HTERT RPE-1 (cell line): ENCODE results near the gene CCDC124.
"Not testable (repeated sequence)": the region's sequence is repeated elsewhere in the genome, so short reads cannot be mapped to it uniquely, and the experiment has no call there.

Source experiments
- in situ Hi-C: fragments of 300-500 bp; cut with MboI; formaldehyde crosslinking; loops from 4 replicates; pipeline ENCODE4 v1.14.3; 2020; ENCODE audit warnings: low sequenced_read_pairs

Gene CCDC124

DNA sequence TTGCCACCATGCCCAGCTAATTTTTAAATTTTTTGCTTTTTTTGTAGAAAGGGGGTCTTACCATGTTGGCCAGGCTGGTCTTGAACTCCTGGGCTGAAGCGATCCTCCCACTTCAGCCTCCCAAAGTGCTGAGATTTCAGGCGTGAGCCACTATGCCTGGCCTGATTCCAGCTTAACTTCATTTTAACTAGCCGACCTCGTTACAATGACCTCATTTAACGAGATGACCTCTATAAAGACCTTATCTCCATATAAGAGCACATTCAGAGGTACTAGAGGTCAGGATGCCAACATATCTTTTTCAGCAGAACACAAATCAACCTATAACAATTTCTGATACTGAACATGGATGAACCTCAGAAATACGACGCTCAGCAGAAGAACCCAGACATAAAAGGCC, 44.7 kb downstream of the CCDC124 start:
- in situ Hi-C loops, result no loop called here

DNA sequence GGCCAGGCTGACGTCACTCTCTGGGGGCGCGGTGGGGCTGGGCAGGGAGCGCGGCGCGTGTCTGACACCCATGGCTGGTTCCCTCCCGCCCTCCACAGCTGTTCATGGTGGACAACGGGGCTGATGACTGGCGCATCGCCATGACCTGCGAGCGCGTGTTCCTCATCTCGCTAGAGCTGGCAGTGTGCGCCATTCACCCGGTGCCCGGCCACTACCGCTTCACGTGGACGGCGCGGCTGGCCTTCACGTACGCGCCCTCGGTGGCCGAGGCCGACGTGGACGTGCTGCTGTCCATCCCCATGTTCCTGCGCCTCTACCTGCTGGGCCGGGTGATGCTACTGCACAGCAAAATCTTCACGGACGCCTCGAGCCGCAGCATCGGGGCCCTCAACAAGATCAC, 48.8 kb downstream of the CCDC124 start:
- in situ Hi-C loops, result no loop called here

DNA sequence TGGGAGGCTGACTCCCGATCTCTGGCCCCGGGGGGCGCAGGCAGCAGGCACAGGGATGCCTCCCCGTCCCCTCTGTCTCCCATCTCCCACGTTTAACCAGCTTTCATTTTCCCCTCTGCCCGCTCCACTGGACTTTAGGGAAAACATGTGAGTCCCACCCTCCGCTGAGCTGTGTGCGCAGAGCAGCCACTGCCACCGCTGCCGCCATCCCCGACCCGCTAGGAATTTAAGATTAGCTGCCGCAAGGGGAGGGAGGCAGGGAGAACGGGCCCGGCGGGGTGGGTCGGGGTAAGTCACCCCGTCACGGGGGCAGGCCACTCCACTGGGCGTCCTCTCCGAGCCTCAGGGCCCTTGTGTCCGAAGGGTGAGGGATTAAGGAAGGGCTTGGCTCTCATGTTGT, 49.6 kb downstream of the CCDC124 start:
- in situ Hi-C loops, result no loop called here

DNA sequence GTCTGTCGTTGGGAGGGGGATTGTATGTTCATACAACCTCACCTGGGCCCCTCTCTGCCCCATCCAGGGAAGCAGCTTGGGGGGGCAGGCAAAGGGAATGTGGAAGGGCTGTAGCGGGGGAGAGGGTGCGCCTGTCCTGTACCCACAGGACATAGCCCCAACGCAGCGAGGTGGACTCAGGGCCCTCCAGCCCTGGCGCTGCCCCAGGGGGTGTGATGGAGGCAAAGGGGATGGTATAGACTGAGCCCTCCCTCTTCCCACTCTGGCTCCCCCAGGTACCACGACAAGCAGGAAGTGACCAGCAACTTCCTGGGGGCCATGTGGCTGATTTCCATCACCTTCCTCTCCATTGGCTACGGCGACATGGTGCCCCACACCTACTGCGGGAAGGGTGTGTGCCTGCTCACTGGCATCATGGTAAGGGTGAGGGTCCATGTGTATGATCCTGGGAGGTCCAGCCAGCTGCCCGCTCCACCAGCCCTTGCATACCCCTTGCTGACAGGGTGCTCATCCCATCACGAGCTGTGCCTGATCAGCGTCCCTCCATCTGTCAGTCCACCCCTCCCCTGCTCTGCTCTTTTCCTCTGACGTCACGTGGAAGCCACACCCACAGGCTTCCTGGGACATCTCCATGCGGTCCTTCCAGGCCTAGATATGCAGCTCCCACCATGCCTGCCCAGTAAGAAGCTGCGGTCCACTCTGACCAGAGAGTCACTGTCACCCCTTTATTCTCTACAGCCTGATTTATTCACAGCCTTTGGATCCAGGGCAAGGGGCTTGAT, 52.4 kb downstream of the CCDC124 start:
- in situ Hi-C loops, result no loop called here

DNA sequence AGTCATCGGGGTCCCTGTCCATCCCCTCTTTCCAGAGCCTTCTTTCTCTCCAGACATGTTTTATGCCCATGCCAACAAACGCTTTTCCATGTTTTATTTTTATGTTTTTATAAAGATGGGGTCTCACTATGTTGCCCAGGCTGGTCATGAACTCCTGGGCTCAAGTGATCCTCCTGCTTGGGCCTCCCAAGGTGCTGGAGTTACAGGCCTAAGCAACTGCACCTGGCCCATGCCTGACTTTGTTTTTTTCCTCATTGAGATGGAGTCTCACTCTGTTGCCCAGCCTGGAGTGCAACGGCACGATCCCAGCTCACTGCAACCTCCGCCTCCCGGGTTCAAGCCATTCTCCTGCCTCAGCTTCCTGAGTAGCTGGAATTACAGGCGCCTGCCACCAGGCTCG, 53.8 kb downstream of the CCDC124 start:
- in situ Hi-C loops, result not testable (repeated sequence)

DNA sequence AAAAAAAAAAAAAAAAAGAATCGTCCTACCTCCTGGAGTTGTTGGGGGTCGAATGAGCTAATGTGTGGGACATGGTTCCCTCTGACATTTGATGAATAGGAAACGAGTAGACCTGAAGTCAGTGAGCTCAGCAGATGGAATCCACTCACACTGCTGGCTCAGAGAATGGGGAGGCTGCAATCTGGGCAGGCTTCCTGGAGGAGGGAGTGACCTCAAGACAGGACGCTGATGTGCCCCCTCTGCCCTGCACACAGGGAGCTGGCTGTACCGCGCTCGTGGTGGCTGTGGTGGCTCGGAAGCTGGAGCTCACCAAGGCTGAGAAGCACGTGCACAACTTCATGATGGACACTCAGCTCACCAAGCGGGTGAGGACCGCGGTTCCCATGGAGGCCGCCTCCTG, 55.3 kb downstream of the CCDC124 start:
- in situ Hi-C loops, result no loop called here

DNA sequence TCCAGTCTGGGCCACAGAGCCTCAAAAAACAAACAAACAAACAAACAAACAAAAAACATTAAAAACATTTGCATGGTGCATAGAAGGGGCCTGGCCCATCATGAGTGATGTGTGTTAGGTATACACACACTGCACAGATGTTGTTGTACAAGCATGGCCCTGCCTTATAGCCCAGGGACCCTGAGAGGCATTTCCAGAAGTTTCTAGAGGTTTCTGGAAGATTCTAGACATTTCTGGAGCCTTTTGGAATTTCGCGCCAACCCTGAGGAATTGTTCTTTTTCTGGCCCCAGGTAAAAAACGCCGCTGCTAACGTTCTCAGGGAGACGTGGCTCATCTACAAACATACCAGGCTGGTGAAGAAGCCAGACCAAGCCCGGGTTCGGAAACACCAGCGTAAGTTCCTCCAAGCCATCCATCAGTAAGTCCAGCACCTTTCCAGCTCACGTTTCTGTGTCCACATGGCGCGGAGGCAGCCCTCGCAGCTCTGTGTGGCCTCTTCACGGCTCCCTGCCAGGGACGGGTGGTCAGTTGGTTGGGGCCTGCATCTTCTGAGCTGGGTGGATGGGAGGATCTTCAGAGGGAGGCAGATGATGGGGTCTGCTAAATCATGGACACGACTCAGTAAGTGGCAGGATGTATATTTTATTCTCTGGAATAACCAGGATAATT, 56.7 kb downstream of the CCDC124 start:
- in situ Hi-C loops, result no loop called here

DNA sequence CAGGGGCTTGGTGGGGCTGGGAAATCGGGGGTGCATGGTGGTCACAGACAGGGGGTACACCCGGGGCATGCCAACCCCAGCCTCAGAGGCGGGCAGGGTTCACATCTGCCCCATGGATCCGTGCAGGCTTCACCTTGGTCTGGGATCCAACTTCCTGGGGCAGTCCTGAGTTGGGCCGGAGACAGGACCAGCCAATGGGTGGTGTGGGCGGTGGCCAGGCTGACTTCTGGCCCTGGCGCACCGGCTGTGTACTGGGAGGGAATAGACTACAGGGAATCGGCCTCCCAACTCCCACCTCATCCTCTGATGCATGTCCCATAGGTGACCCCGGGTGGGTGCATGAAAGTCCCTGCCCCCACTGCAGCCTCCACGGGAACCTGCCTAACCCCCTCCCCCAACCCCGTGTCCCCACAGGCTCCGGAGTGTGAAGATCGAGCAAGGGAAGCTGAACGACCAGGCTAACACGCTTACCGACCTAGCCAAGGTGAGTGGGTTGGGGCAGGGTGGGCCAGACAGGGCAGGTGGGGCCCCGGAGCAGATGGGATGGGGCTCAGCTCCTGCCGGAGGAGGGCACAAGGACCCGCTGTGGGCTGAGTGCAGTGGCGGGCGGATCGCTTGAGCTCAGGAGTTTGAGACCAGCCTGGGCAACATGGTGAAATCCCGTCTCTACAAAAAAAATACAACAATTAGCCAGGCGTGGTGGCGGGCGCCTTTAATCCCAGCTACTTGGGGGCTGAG, 60.4 kb downstream of the CCDC124 start:
- in situ Hi-C loops, result no loop called here
